Retina (tissue), 1 donor: ENCODE measurements around the gene UNC13A.

ENCODE experiments used
- DNase-seq: peaks from one replicate; pipeline ENCODE4 v3.0.0-alpha.2; 2016

Gene UNC13A

DNA sequence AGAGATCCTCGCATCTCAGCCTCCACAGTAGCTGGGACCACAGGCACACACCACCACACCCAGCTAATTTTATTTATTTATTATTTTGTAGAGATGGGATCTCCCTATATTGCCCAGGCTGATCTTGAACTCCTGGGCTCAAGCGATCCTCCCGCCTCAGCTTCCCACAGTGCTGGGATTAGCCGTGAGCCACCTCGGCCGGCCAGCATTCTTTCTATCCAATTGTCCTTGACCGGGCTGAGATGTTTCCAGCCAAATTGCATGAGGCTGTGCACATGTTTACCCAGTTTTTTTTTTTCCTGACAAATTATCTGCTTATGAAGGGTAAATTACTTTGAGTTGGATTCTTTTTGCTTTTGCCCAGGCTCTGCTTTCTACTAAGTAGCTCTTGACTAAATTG is 28.2 kb downstream of the UNC13A start:
- DNase-seq: no peak

DNA sequence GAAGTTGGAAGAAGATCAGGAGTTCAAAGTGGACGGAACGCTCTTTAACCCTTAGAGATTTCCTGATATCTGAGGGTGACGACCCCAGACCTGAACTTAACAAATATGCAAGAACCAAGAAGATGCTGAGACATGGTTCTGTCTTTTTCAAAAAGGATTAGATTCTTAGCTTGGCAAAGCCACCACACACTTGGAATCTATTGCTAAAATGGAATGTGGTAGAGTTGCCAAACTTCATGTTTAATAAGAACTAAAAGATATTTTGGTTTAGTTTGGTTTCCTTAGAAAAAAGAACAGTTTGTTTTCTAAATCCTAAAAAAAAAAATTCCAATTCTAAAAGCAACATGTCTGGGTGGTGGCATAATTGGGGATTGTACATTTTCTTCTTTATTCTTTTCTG is 29.5 kb downstream of the UNC13A start:
- DNase-seq: no peak

DNA sequence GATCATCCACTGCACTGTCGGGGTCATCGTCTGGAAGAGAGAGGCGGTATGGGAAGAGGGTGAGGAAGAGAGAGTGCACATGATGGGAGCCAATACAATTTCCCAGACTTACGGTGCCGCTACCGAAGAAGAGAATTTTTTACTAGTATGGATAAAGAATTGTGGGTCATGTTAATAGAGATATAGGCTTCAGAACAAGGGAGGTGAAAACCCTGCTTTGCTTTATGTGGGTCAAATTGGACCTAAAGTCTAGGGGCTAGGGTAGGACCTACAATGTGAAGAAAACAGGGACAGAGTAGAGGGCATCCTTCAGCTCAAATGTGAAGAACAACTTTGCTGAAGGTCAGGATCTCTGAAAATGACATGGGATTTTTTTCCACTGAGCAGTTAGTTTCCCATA is 29.9 kb downstream of the UNC13A start:
- no peak for DNase-seq

DNA sequence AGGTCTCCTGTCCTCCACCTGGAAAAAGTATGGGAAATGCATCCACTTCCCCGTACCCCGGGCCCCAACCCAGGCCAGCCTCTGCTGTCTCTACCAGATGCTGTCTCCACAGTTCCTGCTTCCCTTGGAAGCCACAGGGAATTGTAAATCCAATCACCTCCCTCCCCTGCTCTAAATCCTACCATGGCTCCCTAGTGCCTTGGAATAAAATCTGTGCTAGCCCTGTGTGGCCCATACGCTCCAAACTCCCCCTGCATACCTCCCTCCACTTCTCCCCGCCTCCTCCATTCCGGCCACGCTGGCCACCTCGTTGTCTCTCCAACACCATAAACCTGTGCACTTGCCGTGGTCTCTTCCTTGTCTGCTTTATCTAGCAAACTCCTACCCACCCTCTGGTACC is 31.2 kb downstream of the UNC13A start:
- no peak for DNase-seq

DNA sequence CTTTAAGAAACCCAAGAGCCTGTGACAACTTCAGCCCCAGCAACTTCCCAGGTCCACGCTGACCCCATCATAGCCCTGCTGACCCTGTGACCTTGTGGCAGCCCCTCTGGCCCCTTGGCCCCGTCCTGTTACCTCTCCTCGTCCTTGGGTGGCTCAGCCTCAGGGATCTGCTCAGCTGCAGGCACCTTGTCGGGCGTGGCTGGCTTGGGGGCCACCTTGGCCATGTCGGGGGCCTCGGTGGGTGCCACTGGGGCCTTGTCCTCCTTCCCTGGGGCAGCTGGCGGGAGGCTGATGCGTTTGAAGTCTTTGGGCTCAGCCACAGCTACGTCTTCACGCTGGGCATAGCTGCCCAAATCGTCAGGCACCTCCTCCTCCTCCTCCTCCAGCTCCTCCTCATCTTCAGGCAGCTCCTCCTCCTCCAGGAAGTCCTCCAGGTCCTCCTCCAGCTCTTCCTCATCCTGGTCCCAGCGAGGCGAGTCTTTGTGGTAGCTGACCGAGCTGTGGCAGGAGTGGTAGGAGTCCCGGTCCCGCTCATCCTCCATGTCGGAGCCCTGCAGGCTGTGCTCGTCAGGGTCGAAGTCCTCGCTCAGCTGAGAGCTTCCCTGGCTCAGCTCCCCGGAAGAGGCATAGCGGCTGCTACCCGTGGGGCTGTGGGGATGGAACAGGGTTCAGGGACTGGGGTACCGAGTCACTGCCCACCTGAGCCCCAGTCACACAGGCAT is 32.2 kb downstream of the UNC13A start:
- DNase-seq: no peak

DNA sequence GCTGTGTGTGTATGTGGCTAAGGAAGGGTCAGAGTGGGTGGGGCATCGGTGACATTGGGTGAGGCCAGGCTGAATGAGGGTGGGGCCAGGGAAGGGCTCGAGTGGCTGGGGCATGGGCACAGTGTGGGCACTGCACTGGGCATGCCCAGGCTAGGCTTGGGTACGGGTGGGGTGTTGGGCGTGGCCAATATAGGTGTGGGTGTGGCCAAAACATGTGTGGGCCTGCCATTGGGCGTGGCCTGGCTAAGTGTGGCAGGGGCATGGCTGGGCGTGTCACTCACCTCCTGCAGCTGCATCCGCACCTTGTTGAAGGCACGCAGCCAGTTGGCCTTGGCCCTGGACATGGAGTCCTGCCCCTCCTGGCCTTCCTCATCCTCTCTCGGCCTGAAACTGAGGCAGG is 33.2 kb downstream of the UNC13A start:
- no peak for DNase-seq

DNA sequence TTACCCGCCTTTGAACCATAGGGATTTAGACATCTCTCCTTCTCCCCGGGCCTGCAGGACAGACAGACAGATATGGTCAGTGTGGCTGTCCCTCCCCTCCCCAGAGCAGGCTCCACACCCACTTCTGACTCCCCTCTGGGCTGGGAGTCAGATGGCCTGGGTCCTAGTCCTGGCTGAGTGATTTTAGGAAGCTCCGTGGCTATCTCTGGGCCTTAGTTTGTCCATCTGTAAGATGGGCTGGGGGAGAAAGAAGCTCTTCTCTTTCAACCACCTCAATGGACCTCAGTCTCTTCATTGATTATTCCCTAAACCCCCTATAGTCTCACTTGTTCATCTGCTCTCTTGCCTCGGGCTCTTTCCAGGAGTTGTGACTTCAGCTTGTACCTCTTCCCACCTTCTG is 35.5 kb downstream of the UNC13A start:
- no peak for DNase-seq

DNA sequence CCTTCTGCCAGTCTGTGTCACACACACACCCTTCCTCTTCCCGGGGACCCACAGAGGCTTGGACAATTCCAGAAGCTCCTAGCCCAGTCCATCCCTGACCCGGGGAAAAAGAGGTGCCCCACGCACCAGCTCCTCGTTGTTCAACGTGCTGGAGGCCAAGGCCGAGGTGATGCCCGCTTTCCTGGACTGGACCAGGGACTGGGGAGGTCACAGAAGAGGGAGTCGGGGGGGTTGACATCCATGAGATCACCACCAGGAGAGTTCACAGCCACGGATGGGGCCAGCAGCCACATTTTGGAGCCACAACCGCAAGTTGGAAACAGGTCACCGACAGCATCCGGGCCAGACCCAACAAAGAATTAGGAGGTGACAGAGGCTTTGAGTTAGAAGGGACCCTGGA is 39.4 kb downstream of the UNC13A start:
- no peak for DNase-seq

DNA sequence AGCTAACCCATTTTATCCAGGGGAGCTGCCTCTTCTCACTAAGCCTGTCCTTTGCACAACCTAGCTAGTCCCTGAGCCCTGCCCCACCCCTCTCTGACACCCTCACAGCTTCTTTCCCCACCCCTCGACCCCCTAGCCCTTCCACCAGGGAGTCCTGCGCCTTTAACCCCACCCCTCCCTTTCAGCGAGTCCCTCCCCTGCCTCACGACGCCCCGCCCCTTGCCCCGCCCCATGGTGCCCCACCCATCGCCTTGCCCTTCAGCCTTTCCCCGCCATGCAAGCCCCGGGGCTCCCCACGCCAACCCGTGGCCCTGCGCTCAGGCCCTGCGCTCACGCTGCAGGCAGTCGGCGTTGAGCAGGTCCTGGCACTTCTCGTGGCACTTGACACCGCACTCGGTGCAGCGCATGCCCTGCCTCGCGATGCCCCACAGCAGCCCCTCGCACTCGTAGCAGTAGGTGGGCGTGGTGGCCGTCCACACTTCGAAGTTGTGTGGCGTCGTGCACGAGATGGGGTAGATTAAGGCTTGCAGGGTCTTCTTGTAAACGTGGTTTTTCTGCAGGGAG is 40.0 kb downstream of the UNC13A start:
- DNase-seq: no peak

DNA sequence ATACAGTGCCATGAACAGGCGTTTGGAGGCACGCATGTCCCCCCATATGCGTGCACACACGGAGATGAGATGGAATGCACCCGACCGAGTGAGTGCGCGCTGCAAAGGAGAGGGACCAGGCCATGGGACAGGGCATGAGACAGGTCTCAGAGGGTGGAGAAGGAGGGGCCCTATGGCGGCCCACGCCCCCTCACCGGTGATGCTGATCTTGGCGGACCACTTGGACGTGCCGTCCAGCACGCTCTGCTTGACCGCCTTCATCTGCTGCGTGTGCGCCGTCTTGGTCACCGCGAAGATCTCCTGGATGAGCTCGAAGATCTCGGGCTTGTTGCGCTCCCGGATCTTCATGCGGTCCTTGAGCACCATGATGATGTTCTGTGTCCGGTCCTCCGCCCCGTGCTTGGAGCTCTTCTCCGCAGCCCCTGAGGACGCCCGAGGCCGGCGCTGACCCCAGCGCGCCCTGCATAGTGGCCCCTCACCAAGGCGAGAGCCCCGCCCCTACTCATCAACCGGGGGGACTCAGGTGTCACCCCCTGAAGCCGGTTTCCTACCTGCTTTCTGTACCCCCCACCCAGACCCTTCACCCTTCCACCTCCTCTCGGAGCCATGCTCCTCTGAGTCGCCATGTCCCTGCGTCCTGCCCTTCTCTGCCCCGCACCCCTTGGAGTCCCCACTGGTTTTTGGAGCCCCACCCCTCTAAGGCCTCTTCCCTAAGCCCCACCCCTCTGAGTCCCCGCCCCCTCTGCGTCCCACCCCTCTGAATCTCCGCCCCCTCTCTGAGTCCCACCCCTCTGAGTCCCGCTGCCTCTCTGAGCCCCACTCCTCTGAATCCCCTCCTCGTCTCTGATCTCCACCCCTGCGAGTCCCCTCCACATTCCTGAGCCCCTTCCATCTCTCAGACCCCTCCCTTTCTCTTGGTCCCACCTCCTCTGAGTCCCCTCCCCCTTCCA is 40.8 kb downstream of the UNC13A start:
- DNase-seq: no peak

DNA sequence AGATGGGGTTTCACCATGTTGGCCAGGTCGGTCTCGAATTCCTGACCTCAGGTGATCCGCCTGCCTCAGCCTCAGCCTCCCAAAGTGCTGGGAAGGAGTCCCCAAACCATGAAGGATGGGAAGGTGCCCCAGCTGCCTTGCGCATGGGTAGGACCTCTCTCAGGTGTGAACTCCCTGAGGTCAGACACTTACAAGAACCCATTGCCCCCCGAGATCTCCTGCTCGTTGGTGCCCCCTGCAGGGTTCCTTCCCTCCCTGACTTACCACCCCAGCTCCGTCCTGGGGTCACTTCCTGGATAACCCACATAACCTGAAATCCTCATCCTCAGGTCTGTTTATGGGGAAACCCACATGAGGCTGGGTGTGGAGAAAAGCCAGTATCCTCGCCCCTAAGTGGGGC is 41.7 kb downstream of the UNC13A start:
- no peak for DNase-seq

DNA sequence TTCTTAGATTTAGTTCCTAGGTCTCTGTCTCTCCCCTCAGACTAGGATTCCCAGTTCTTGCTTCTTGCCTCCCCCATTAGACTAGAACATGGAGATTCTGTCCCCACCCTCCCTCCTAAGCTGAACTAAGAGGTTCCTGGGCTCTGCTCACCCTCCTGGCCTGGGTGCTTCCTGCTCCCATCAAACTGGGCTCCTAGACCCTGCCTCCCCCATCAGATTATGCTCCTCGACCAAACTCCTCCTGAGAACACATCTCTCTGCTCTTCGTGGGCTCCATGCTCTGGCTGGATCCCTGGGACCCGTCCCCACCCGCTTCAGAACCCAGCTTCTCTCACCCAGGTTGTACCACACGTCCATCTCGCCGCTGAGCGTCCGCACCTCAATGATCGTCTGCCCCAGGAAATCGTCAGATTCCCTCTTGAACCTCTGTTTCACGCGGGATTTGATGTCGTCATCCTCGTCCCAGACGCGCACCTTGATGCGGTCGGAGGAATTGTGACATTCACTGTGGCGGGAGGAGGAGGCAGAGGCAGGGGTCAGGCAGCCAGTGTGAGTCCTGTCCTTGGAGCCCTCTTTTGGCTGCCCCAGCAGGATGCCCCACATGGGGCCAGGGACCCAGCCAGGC is 42.7 kb downstream of the UNC13A start:
- DNase-seq: no peak

DNA sequence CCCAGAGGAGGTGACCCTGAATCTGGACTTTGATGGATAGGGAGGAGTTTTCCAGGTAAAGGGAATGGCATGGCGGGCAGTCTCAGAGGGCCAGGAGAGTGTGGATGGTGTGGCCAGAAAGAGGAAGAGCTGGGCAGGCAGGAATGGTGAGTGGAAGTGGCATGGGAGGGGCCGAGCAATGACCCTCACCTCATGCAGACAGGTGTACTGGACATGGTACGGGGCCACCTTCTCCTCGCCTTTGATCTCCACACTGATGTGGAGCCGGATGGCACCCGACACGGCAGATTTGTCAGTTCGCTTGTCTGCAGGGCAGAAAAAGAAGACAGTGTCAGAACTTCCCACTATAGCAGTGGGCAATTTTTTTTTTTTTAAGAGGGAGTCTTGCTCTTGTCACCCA is 45.5 kb downstream of the UNC13A start:
- DNase-seq: no peak

DNA sequence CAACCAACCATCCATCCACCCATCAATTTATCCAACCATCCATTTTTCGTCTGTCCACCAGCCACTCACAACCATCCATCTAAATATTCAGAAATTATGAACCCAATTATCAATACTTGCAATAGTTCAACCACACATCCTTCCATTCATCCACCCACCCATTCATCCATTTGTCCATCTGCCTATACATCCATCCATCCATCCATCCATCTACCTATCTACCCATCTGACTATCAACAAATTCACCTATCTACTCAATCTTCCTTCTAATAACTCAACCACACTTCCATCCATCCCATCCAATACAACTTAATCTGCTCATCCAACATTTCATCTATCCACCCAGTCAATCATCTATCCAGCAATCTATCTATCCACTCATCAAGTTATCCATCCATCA is 46.3 kb downstream of the UNC13A start:
- DNase-seq: no peak

DNA sequence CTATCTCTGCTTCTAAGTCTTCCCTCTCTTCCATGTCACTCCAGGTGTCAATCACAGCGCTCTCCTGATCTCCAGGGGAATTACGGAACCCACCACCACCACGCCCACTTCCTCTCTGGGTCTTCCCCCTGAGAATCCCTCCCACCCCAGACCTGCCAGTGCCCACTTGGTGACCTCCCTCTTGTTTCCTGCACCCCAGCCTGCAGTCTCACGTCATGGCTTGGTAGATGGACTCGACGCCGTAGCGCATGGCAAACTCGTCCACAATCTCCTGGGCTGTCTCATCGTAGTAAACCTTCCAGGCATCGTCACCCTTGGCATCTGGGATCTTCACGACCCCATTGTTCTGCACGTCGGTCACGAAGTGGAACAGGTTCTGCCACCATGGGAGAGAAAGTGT is 47.0 kb downstream of the UNC13A start:
- DNase-seq: no peak

DNA sequence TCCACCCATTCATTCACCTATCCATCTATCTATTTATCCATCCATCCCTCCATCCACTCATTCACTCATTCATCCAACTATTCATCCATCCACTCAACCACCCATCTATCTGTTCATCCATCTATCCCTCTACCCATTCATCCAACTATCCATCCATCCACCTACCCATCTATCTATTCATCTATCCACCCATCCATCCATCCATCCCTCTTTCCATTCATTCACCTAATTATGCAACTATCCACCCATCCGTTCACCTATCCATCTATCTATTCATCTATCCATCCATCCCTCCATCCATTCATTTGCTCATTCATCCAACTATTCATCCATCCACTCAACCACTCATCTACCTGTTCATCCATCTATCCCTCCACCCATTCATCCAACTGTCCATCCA is 54.5 kb downstream of the UNC13A start:
- DNase-seq: no peak

DNA sequence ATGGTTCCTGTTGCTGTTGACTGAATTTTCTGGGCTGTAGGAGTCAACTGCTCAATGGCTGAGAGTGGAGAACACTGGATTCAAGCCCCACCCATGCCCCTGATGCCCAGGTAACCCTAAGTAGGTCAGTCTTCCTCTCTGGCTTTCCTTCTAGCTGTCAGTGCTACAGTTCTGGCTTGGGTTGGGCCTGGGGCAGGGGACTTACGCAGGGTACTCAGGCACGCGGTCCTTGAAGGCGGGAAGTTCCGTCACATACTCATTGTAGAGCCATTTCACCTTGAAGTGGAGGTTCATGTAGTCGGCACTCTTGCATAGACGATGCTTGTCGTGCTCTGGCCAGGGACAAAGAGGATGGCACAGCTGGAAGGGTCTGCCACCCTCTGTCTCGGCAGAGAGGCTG is 55.6 kb downstream of the UNC13A start:
- no peak for DNase-seq

DNA sequence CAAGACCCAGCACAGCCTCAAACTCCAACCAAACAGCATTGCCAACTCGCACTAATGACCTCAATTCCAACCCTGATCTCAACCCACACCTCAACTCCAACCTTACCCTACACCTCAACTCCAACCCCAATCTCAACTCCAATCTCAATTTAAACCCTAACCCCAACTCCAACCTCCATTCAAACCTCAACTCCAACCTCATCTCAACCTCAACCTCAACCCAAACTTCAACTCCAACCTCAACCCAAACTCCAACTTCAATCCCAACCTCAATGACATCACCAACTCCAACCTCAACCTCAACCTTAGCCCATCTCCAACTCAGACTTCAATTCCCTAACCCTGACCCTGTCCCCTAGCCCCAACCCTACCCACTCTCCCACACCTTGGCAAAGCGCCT is 58.4 kb downstream of the UNC13A start:
- DNase-seq: no peak

DNA sequence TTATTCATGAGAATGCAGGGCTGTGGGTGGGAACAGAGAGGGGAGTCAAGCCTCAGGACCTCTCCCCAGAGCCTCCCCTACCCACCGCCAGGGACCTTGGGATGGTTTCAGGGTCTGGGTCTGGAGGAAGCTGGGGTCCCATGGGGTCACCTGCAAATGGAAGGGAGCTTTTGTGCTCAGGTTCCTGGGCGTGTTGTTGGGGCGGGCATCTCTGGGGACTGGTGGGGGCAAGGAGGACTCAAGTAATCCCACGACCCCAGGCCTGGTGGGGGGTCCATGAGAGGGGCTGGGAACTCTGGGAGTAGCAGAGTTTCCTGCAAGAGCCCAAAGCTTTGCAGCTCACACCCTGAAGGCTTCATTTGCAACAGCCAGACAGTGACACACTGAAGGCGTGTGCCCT is 60.2 kb downstream of the UNC13A start:
- DNase-seq: no peak

DNA sequence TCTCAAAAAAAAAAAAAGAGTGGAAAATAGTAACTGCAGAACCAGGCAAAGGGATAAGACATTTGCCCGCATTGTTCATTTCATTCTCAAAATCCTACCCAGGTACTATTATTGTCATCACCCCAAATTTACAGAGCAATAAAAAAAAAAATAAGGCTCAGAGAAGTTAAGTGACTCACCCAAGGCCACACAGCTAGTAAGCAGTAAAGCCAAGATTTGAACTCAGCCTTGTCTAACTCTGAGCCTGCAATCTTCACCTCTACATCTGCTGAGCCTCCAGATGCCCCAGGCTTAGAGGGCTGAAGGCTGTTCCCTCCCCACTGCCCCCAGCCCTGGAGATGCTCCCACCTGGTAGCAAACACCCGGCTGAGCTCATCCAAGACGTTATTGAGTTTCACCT is 61.0 kb downstream of the UNC13A start:
- no peak for DNase-seq

DNA sequence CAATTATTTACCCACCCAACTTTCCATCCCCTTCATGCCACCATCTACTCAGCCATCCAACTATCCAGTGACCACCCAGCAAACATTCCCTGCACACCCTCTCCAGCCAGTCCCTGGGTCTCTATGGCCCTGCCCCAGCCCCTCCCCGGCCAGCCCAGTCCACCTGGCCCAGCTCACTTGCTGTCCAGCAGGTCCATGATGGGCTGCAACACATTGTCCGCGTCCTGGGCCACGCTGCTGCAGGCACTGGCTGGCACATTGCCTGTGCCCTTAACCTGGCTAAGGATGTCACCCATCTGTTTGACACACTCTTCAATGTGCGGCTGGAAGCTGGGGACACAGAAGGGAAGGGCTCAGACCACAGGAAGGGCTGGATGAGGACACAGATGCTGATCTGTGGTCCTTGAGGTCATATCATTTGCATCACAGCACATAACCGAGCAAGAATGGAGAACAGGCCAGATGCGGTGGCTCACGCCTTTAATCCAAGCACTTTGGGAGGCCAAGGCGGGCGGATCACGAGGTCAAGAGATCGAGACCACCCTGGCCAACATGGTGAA is 61.6 kb downstream of the UNC13A start:
- DNase-seq: no peak

DNA sequence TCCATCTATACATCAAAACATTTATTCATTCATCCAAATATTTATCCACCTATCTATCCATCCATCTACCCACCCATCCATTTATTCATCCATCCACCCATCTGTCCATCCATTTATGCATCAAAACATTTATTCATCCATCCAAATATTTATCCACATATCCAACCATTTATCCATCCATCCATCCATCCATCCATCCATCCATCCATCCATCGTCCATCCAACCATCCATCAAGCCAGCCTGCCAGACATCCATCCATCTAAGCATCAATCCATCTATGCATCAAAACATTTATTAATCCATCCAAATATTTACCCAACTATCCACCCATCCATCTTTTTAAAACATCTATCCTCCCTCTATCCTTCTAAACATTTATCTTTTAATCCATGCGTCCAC is 62.2 kb downstream of the UNC13A start:
- DNase-seq: no peak

DNA sequence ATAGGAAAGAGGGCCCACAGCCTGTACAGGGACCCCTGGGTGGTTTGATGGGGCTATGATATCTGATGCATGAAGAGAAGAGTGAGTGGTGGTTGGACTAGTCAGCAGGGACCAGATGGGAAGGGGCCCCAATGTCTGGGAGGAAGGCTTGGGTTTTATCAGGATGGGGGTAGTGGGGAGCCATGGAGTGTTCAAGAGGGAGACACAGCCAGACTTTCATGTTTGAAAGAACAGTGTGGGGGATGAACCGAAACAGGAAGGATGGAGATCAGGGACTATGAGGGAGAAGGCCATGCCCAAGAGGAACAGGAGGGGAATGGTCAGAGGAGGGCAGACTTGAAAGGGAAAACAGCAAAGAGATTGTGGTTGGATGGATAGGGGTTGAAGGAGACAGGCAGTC is 63.1 kb downstream of the UNC13A start:
- no peak for DNase-seq
